Measurements from ENCODE around the gene ACSS3. TPM values are rescaled to one million over a fixed set of nuclear protein-coding genes. Genes with fewer than 3 reads are reported as not detected.

Gene ACSS3
- total and polyA plus RNA-seq, 2 donors (not counting 1 experiment from before 2014, with no cell fraction given): not detected

DNA sequence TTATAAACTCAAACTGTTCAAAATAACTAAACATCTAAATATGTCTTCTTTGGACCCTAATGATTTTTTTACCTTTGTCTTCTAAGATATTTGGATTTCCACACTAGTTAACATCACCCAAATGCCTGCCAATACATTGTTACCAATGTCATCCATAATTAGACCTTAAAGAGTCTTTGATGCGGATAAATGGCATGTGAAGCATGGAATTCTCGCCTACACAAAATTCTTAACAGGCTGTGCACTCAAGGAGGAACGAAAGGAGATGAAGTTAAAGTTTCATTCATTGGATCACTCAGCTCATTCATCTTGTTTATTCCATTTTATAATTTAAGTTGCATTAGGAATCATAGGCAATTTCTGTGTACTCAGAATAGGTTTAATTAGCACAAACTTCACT is 219.7 kb downstream of the ACSS3 start:
- Mint-ChIP-seq H3K9me3 (ENCODE audit: insufficient read depth) (no peaks in the 10 kb centered on the region), H3K4me3 (no peak overlapping the region), H3K27me3 (no peaks in the 10 kb centered on the region), H3K27ac (no peak overlapping the region), H3K4me1 (no peaks in the 10 kb centered on the region)
- ATAC-seq (ENCODE audit: low read depth) (no peak), DNase-seq (no peak)
- Histone ChIP-seq H4K20me1 (ENCODE audit: control insufficient read depth, insufficient read depth, low read length, poor library complexity, severe bottlenecking) (no peaks in the 10 kb centered on the region), H3K9me3 (ENCODE audit: control extremely low read depth in 1 of 3, control insufficient read depth in 2 of 3, insufficient read depth in 1 of 3, low read length in 2 of 3) (no peaks in the 10 kb centered on the region), H3K27ac (ENCODE audit: low read length in 2 of 2) (no peak overlapping the region), H3K4me1 (ENCODE audit: control insufficient read depth in 2 of 2, insufficient read depth in 2 of 2, low read length in 2 of 2) (no peaks in the 10 kb centered on the region), H2AFZ (ENCODE audit: insufficient read depth, low read depth, low read length, poor library complexity, severe bottlenecking) (no peak overlapping the region), H3K4me3 (ENCODE audit: control extremely low read depth in 1 of 5, extremely low read depth in 1 of 5, insufficient read depth in 1 of 5, low read depth in 2 of 5, low read length in 4 of 5) (no peak overlapping the region), H3K4me2 (replicated peaks; ENCODE audit: low read depth, low read length, poor library complexity, severe bottlenecking) (no peak overlapping the region), H3K79me2 (ENCODE audit: control insufficient read depth, insufficient read depth, low read length) (no peaks in the 10 kb centered on the region), H3K27me3 (replicated peaks in 1 of 4; ENCODE audit: control extremely low read depth in 1 of 4, control insufficient read depth in 3 of 4, insufficient read depth in 4 of 4, low read length in 3 of 4) (no peaks in the 10 kb centered on the region), H3K9ac (ENCODE audit: low read length) (no peak overlapping the region), H3K36me3 (replicated peaks in 1 of 2; ENCODE audit: control extremely low read depth in 1 of 2, control insufficient read depth in 1 of 2, extremely low read depth in 1 of 2, insufficient read depth in 2 of 2, low read length in 1 of 2) (no peaks in the 10 kb centered on the region)
- no peak for TF ChIP-seq CTCF (IDR thresholded peaks at IDR 0.05)
- no peak for TF ChIP-seq EZH2 (IDR thresholded peaks at IDR 0.05; ENCODE audit: borderline replicate concordance, insufficient read depth, low read depth, low read length, poor library complexity, severe bottlenecking)
- CTCF ChIA-PET: no interaction called here
- POLR2A ChIA-PET: no interaction called here
- WGBS (ENCODE audit: insufficient coverage): no CpG with 5 or more reads among the region's 3 CpGs
- intact Hi-C loops (cut with micrococcal nuclease): no loop called here

GRCh38 chr12:81300454-81300853 is 222.6 kb downstream of the ACSS3 start:
- DNase-seq (no peak), ATAC-seq (ENCODE audit: low read depth) (no peak)
- Histone ChIP-seq H2AFZ (ENCODE audit: insufficient read depth, low read depth, low read length, poor library complexity, severe bottlenecking) (no peak overlapping the region), H3K79me2 (ENCODE audit: control insufficient read depth, insufficient read depth, low read length) (no peaks in the 10 kb centered on the region), H3K9ac (ENCODE audit: low read length) (no peak overlapping the region), H3K4me1 (ENCODE audit: control insufficient read depth in 2 of 2, insufficient read depth in 2 of 2, low read length in 2 of 2) (no peaks in the 10 kb centered on the region), H3K36me3 (replicated peaks in 1 of 2; ENCODE audit: control extremely low read depth in 1 of 2, control insufficient read depth in 1 of 2, extremely low read depth in 1 of 2, insufficient read depth in 2 of 2, low read length in 1 of 2) (no peaks in the 10 kb centered on the region), H3K27ac (ENCODE audit: low read length in 2 of 2) (no peak overlapping the region), H3K4me3 (ENCODE audit: control extremely low read depth in 1 of 5, extremely low read depth in 1 of 5, insufficient read depth in 1 of 5, low read depth in 2 of 5, low read length in 4 of 5) (no peak overlapping the region), H3K4me2 (replicated peaks; ENCODE audit: low read depth, low read length, poor library complexity, severe bottlenecking) (no peak overlapping the region), H3K27me3 (replicated peaks in 1 of 4; ENCODE audit: control extremely low read depth in 1 of 4, control insufficient read depth in 3 of 4, insufficient read depth in 4 of 4, low read length in 3 of 4) (no peaks in the 10 kb centered on the region), H4K20me1 (ENCODE audit: control insufficient read depth, insufficient read depth, low read length, poor library complexity, severe bottlenecking) (no peaks in the 10 kb centered on the region), H3K9me3 (ENCODE audit: control extremely low read depth in 1 of 3, control insufficient read depth in 2 of 3, insufficient read depth in 1 of 3, low read length in 2 of 3) (no peaks in the 10 kb centered on the region)
- ChIA-PET POLR2A (no interaction called here), CTCF (no interaction called here)
- intact Hi-C loops (cut with micrococcal nuclease): no loop called here
- H3K4me1 Mint-ChIP-seq: no peaks in the 10 kb centered on the region
- peaks cover 2% of the 10 kb centered on the region for H3K9me3 Mint-ChIP-seq (ENCODE audit: insufficient read depth)
- no peak for TF ChIP-seq EZH2 (IDR thresholded peaks at IDR 0.05; ENCODE audit: borderline replicate concordance, insufficient read depth, low read depth, low read length, poor library complexity, severe bottlenecking)
- no peak for TF ChIP-seq CTCF (IDR thresholded peaks at IDR 0.05)
- no peak overlapping the region for H3K4me3 Mint-ChIP-seq
- no peak overlapping the region for H3K27ac Mint-ChIP-seq
- no CpG with 5 or more reads among the region's 2 CpGs for WGBS (ENCODE audit: insufficient coverage)
- H3K27me3 Mint-ChIP-seq: no peaks in the 10 kb centered on the region
